NCI-H1092 (cell line): ENCODE results near the gene ADAP1.
A peak's percentile ranks its signal among the peaks of the same experiment; 100 is the strongest.

Experiments used
- DNase-seq: peaks from one replicate; lab custom pipeline; 2025; lab: John Stamatoyannopoulos, UW

Gene ADAP1

GRCh38 chr7:922334-923107, 32.0 kb downstream of the ADAP1 start:
- no peak for DNase-seq

- DNase-seq = no peak
Measured at GRCh38 chr7:921581-922333, 32.7 kb downstream of the ADAP1 start.

GRCh38 chr7:921071-921461, 33.4 kb downstream of the ADAP1 start:
- no peak for DNase-seq

GRCh38 chr7:920351-921070, 34.0 kb downstream of the ADAP1 start:
- DNase-seq = no peak

GRCh38 chr7:919924-920341, 34.5 kb downstream of the ADAP1 start:
- DNase-seq = no peak

- DNase-seq = no peak
Measured at GRCh38 chr7:919114-919442, 35.4 kb downstream of the ADAP1 start.

GRCh38 chr7:918441-919113, 35.9 kb downstream of the ADAP1 start:
- DNase-seq = no peak

GRCh38 chr7:918118-918425, 36.4 kb downstream of the ADAP1 start:
- DNase-seq = no peak

- DNase-seq = no peak
Measured at GRCh38 chr7:917255-918117, 37.0 kb downstream of the ADAP1 start.

GRCh38 chr7:916291-916941, 38.1 kb downstream of the ADAP1 start:
- peak; percentile 34 for DNase-seq

- DNase-seq = no peak
Measured at GRCh38 chr7:915291-916218, 38.9 kb downstream of the ADAP1 start.

- DNase-seq = no peak
Measured at GRCh38 chr7:914521-915194, 39.8 kb downstream of the ADAP1 start.

- DNase-seq = no peak
Measured at GRCh38 chr7:913736-914520, 40.6 kb downstream of the ADAP1 start.

- no peak for DNase-seq
Measured at GRCh38 chr7:911791-912480, 42.5 kb downstream of the ADAP1 start.

GRCh38 chr7:910931-911431, 43.5 kb downstream of the ADAP1 start:
- no peak for DNase-seq

GRCh38 chr7:910441-910861, 44.0 kb downstream of the ADAP1 start:
- DNase-seq = no peak
